H9 (cell line): ENCODE data around the gene ZNF784. TPM values are rescaled to one million over a fixed set of nuclear protein-coding genes. Genes with fewer than 3 reads are reported as not detected.

Source experiments
- DNase-seq: peaks from one replicate; pipeline ENCODE4 v3.0.0-alpha.2; 2017
- H2AFZ ChIP-seq: one replicate; pipeline ENCODE4 v1.6.1; 2013; ENCODE audit warnings: mild to moderate bottlenecking, low read length, control low read depth, moderate library complexity
- H2AK5ac ChIP-seq: 2 replicates; pipeline ENCODE4 v1.6.1; 2013; ENCODE audit warnings: low read length, control low read depth, mixed read lengths; ENCODE audit not compliant: insufficient read length
- H2BK120ac ChIP-seq: one replicate; pipeline ENCODE4 v1.6.1; 2013; ENCODE audit warnings: low read depth, mild to moderate bottlenecking, low read length, control low read depth, inconsistent platforms; ENCODE audit not compliant: poor library complexity, severe bottlenecking
- H2BK12ac ChIP-seq: 2 replicates; pipeline ENCODE4 v1.6.1; 2013; ENCODE audit warnings: low read length, control low read depth, mixed read lengths, low read depth; ENCODE audit not compliant: insufficient read length
- H2BK15ac ChIP-seq: 2 replicates; pipeline ENCODE4 v1.6.1; 2013; ENCODE audit warnings: low read depth, low read length, control low read depth
- H2BK20ac ChIP-seq: one replicate; pipeline ENCODE4 v1.6.1; 2013; ENCODE audit warnings: low read depth, mild to moderate bottlenecking, low read length, control low read depth, inconsistent platforms; ENCODE audit not compliant: poor library complexity, severe bottlenecking
- H2BK5ac ChIP-seq: 2 replicates; pipeline ENCODE4 v1.6.1; 2013; ENCODE audit warnings: low read length, control low read depth, mixed read lengths; ENCODE audit not compliant: insufficient read length
- H3K14ac ChIP-seq: 2 replicates; pipeline ENCODE4 v1.6.1; 2013; ENCODE audit warnings: low read length, control low read depth; ENCODE audit not compliant: insufficient read depth
- H3K18ac ChIP-seq: 2 replicates; pipeline ENCODE4 v1.6.1; 2013; ENCODE audit warnings: low read depth, mild to moderate bottlenecking, mixed read lengths, low read length, control low read depth; ENCODE audit not compliant: insufficient read length
- H3K23ac ChIP-seq: 2 replicates; pipeline ENCODE4 v1.6.1; 2013; ENCODE audit warnings: low read length, control low read depth, mixed read lengths, low read depth; ENCODE audit not compliant: insufficient read length
- H3K23me2 ChIP-seq: 2 replicates; pipeline ENCODE4 v1.6.1; 2013; ENCODE audit warnings: low read depth, mild to moderate bottlenecking, mixed read lengths, low read length, control low read depth; ENCODE audit not compliant: insufficient read length, poor library complexity, severe bottlenecking
- H3K27ac ChIP-seq: 2 replicates; pipeline ENCODE4 v1.5.1; 2013; ENCODE audit warnings: low read length, control low read depth, mixed read lengths, low read depth; ENCODE audit not compliant: insufficient read length
- H3K27me3 ChIP-seq: 2 replicates; pipeline ENCODE4 v1.6.1; 2013; ENCODE audit warnings: low read length, control low read depth, inconsistent platforms; ENCODE audit not compliant: insufficient read depth
- H3K4ac ChIP-seq: 2 replicates; pipeline ENCODE4 v1.6.1; 2013; ENCODE audit warnings: low read depth, mild to moderate bottlenecking, control low read depth, inconsistent platforms, low read length, moderate library complexity
- H3K4me1 ChIP-seq: 2 replicates; pipeline ENCODE4 v1.6.1; 2013; ENCODE audit warnings: low read length, control low read depth, inconsistent platforms; ENCODE audit not compliant: insufficient read depth
- H3K4me2 ChIP-seq: 2 replicates; pipeline ENCODE4 v1.6.1; 2013; ENCODE audit warnings: low read length, control low read depth, mixed read lengths; ENCODE audit not compliant: insufficient read length, insufficient read depth
- H3K56ac ChIP-seq: 2 replicates; pipeline ENCODE4 v1.6.1; 2013; ENCODE audit warnings: low read depth, mild to moderate bottlenecking, mixed read lengths, low read length, control low read depth; ENCODE audit not compliant: insufficient read length
- H3K79me1 ChIP-seq: 2 replicates; pipeline ENCODE4 v1.6.1; 2013; ENCODE audit warnings: low read depth, mild to moderate bottlenecking, moderate library complexity, low read length, control low read depth, inconsistent platforms; ENCODE audit not compliant: insufficient read depth, poor library complexity, severe bottlenecking
- H3K79me2 ChIP-seq: 2 replicates; pipeline ENCODE4 v1.6.1; 2013; ENCODE audit warnings: low read length, control low read depth, inconsistent platforms; ENCODE audit not compliant: insufficient read depth
- H3K9ac ChIP-seq: 2 replicates; pipeline ENCODE4 v1.6.1; 2013; ENCODE audit warnings: low read length, control low read depth, mixed read lengths; ENCODE audit not compliant: insufficient read length; ENCODE audit errors: extremely low read depth
- H3K9me3 ChIP-seq: one replicate; pipeline ENCODE4 v1.6.1; 2013; ENCODE audit warnings: low read depth, low read length, inconsistent platforms; ENCODE audit not compliant: control insufficient read depth
- H3T11ph ChIP-seq: one replicate; pipeline ENCODE4 v1.6.1; 2013; ENCODE audit warnings: mild to moderate bottlenecking, low read length, control low read depth, inconsistent platforms
- H4K20me1 ChIP-seq: one replicate; pipeline ENCODE4 v1.6.1; 2013; ENCODE audit not compliant: control insufficient read depth, insufficient read length, insufficient read depth
- H4K5ac ChIP-seq: 2 replicates; pipeline ENCODE4 v1.6.1; 2013; ENCODE audit warnings: low read depth, mild to moderate bottlenecking, mixed read lengths, low read length, control low read depth; ENCODE audit not compliant: insufficient read length
- H4K8ac ChIP-seq: replicated peaks from 2 replicates; pipeline ENCODE4 v1.6.1; 2013; ENCODE audit warnings: low read length, control low read depth, mixed read lengths, low read depth; ENCODE audit not compliant: insufficient read length
- H4K91ac ChIP-seq: 2 replicates; pipeline ENCODE4 v1.6.1; 2013; ENCODE audit warnings: low read depth, mild to moderate bottlenecking, moderate library complexity, mixed read lengths, low read length, control low read depth; ENCODE audit not compliant: insufficient read length
- H3K27ac Mint-ChIP-seq, 3 experiments: 2 replicates in 2 of 3; 3 replicates in 1 of 3; pipeline ENCODE4 v1.8.0; 2020 to 2021; ENCODE audit warnings: mixed read lengths in 3 of 3, mild to moderate bottlenecking in 1 of 3, moderate library complexity in 1 of 3
- H3K27me3 Mint-ChIP-seq: 2 replicates; pipeline ENCODE4 v1.8.0; 2021; ENCODE audit warnings: low read depth, mild to moderate bottlenecking, moderate library complexity, mixed read lengths
- H3K36me3 Mint-ChIP-seq, 3 experiments: 2 replicates in 2 of 3; 3 replicates in 1 of 3; pipeline ENCODE4 v1.8.0; 2020 to 2021; ENCODE audit warnings: low read depth in 3 of 3, mixed read lengths in 3 of 3; ENCODE audit not compliant: insufficient read depth in 1 of 3
- H3K4me1 Mint-ChIP-seq, 2 experiments: 2 replicates each; pipeline ENCODE4 v1.8.0; 2020; ENCODE audit warnings: mixed read lengths in 2 of 2
- H3K4me3 Mint-ChIP-seq, 2 experiments: 2 replicates in 1 of 2; 3 replicates in 1 of 2; pipeline ENCODE4 v1.8.0; 2020 to 2021; ENCODE audit warnings: mild to moderate bottlenecking in 2 of 2, mixed read lengths in 2 of 2, moderate library complexity in 1 of 2
- H3K9me3 Mint-ChIP-seq, 2 experiments: 2 replicates in 1 of 2; 3 replicates in 1 of 2; pipeline ENCODE4 v1.8.0; 2020; ENCODE audit warnings: mild to moderate bottlenecking in 2 of 2, mixed read lengths in 2 of 2, moderate library complexity in 1 of 2
- CTCF ChIP-seq: fragments of 200-600 bp; sonication (generic); conservative IDR thresholded peaks from 3 replicates; pipeline ENCODE4 v1.8.0; 2021; ENCODE audit warnings: antibody characterized with exemption, mild to moderate bottlenecking
- WGBS: extraction: QIAGEN DNeasy Blood & Tissue Kit; methylation state at CpG from one replicate; pipeline ENCODE4 v1.1.7; 2013; ENCODE audit warnings: missing lambda C conversion rate, low lambda C conversion rate, mixed read lengths; ENCODE audit not compliant: insufficient read length; ENCODE audit errors: extremely low coverage; 5-methylcytosine and 5-hydroxymethylcytosine counted together
- total RNA-seq: library from RNA; stranded (reverse); gene quantifications from 2 replicates; pipeline ENCODE4 v1.2.1, GENCODE V29; 2021

Gene ZNF784
- total RNA-seq, 1 experiment from 2014 or later, result 10.7 TPM

GRCh38 chr19:55603115-55603514 lies 21.3 kb downstream of the ZNF784 start:
- no peak overlapping the region for H2BK15ac ChIP-seq
- H2BK12ac ChIP-seq, result no peak overlapping the region
- no peaks in the 10 kb centered on the region for H4K20me1 ChIP-seq
- no peak overlapping the region for H3K9ac ChIP-seq
- no peak overlapping the region for H2BK120ac ChIP-seq
- DNase-seq, result no peak
- H3K27ac Mint-ChIP-seq, result peak overlapping the region in 2 of 3 experiments; percentile 65 to 93; a peak in 4 of 7 replicates
- H2BK5ac ChIP-seq, result no peak overlapping the region
- H3K27me3 Mint-ChIP-seq, result no peaks in the 10 kb centered on the region
- no peak overlapping the region for H2AFZ ChIP-seq
- no peak for TF ChIP-seq CTCF
- peaks cover 2 to 4% of the 10 kb centered on the region in 2 experiments; a peak in 2 of 5 replicates for H3K9me3 Mint-ChIP-seq
- peaks cover 10 to 15% (median 13%) of the 10 kb centered on the region in 3 experiments for H3K36me3 Mint-ChIP-seq
- H3K14ac ChIP-seq, result no peak overlapping the region
- no peak overlapping the region for H2AK5ac ChIP-seq
- H4K5ac ChIP-seq, result no peak overlapping the region
- no peak overlapping the region for H3K4ac ChIP-seq
- no peaks in the 10 kb centered on the region; the same call in 1 of the 2 replicates for H3K79me2 ChIP-seq
- H3K18ac ChIP-seq, result no peak overlapping the region
- H3T11ph ChIP-seq, result no peak overlapping the region
- H3K27me3 ChIP-seq, result no peaks in the 10 kb centered on the region
- no peak overlapping the region for H2BK20ac ChIP-seq
- peaks cover 40 to 41% of the 10 kb centered on the region in 2 experiments for H3K4me1 Mint-ChIP-seq
- WGBS, result no CpG with 5 or more reads among the region's 21 CpGs
- peaks cover 4% of the 10 kb centered on the region for H3K79me1 ChIP-seq
- peaks cover 8% of the 10 kb centered on the region for H3K23me2 ChIP-seq
- H4K8ac ChIP-seq, result no peak overlapping the region
- H3K23ac ChIP-seq, result no peak overlapping the region
- no peak overlapping the region for H3K4me2 ChIP-seq
- no peak overlapping the region for H3K27ac ChIP-seq
- H4K91ac ChIP-seq, result no peak overlapping the region
- H3K4me3 Mint-ChIP-seq, result peak overlapping the region in 1 of 2 experiments; percentile 87; a peak in 1 of 5 replicates
- peaks cover 4% of the 10 kb centered on the region; the same call in 1 of the 2 replicates for H3K4me1 ChIP-seq
- H3K56ac ChIP-seq, result no peak overlapping the region
- H3K9me3 ChIP-seq, result no peaks in the 10 kb centered on the region
